CD4-positive, alpha-beta T cell treated with Interferon alpha-2 for 1 hour (primary cell): ENCODE measurements around the gene PARD3B.
A peak's percentile ranks its signal among the peaks of the same experiment; 100 is the strongest.

Experiments
- DNase-seq, 2 donors: peaks; one replicate each; pipeline ENCODE4 v3.0.0-alpha.2; 2020 to 2022

PARD3B gene, protein sequence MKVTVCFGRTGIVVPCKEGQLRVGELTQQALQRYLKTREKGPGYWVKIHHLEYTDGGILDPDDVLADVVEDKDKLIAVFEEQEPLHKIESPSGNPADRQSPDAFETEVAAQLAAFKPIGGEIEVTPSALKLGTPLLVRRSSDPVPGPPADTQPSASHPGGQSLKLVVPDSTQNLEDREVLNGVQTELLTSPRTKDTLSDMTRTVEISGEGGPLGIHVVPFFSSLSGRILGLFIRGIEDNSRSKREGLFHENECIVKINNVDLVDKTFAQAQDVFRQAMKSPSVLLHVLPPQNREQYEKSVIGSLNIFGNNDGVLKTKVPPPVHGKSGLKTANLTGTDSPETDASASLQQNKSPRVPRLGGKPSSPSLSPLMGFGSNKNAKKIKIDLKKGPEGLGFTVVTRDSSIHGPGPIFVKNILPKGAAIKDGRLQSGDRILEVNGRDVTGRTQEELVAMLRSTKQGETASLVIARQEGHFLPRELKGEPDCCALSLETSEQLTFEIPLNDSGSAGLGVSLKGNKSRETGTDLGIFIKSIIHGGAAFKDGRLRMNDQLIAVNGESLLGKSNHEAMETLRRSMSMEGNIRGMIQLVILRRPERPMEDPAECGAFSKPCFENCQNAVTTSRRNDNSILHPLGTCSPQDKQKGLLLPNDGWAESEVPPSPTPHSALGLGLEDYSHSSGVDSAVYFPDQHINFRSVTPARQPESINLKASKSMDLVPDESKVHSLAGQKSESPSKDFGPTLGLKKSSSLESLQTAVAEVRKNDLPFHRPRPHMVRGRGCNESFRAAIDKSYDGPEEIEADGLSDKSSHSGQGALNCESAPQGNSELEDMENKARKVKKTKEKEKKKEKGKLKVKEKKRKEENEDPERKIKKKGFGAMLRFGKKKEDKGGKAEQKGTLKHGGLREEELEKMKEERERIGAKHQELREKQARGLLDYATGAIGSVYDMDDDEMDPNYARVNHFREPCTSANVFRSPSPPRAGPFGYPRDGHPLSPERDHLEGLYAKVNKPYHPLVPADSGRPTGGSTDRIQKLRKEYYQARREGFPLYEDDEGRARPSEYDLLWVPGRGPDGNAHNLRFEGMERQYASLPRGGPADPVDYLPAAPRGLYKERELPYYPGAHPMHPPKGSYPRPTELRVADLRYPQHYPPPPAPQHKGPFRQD (N-terminal part only)

GRCh38 chr2:204544961-204545860 lies at the start of gene PARD3B:
TSS of gene PARD3B (plus strand) at chr2:204545475. CDS start at chr2:204546000, 525 bp downstream.
- DNase-seq, result peak in 1 of 2 donors; percentile 4

- no peak for DNase-seq
Measured at GRCh38 chr2:204496779-204497178, 48.5 kb upstream of the PARD3B start.

- DNase-seq, result no peak
Measured at GRCh38 chr2:204497855-204498254, 47.4 kb upstream of the PARD3B start.

DNA sequence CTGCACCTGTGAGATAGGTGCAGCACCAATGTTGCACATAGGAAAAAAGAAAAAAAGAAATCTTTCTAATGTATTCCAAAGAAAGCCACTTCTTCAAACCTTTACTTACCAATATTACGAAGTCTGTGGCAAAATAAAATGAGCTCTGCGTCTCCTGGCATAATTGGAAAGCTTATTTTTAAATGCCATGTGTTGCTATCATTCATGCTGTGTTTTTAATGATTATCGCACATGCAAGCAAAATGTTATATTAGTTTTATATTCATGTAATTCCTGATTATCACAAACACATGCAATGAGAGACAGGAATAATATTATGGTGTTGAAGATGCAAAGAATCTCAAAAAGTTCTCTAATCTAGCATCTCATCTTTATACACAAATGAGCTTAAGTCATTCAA lies 47.0 kb upstream of the PARD3B start:
- DNase-seq, result no peak

GRCh38 chr2:204503869-204504268 lies 41.4 kb upstream of the PARD3B start:
- no peak for DNase-seq

DNA sequence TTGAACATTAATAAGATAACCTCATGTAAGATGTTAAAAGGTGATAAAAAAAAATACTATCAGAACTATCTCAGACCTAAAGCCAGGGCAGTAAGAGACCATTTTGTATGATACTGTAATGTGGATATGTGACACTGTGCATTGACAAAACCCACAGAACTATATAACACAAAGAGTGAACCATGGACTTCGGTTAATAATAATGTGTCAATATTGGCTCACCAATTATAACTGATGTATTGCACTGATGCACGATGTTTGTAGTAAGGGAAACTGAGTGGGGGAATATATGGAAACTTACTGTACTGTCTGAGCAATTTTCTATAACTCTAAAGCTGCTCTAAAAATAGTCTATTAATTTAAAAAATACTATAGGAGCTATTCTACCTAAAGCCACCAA lies 40.7 kb upstream of the PARD3B start:
- no peak for DNase-seq

GRCh38 chr2:204505488-204505887 lies 39.8 kb upstream of the PARD3B start:
- no peak for DNase-seq

GRCh38 chr2:204505946-204506345 lies 39.3 kb upstream of the PARD3B start:
- DNase-seq, result no peak

DNA sequence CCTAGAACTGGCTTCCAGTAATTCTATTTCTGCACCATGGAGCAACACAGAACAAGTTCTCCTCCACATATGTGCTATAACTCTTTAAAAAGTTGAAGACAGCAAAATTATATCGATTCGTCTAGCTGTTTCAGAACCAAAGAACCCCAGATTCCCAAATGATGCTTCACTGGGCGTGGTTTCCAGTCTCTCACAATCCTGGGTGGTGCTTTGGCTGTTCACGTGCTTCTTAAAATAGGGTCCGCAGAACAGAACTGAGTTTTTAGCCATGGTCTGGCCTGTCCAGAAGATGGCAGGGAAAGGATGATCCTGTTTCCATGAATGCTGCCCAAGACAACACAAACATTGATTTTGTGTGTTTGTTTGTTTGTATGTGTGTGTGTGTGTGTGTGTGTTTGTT lies 37.6 kb upstream of the PARD3B start:
- no peak for DNase-seq

GRCh38 chr2:204510709-204511420 lies 34.4 kb upstream of the PARD3B start:
- DNase-seq, result no peak

GRCh38 chr2:204514439-204514838 lies 30.8 kb upstream of the PARD3B start:
- DNase-seq, result no peak

DNA sequence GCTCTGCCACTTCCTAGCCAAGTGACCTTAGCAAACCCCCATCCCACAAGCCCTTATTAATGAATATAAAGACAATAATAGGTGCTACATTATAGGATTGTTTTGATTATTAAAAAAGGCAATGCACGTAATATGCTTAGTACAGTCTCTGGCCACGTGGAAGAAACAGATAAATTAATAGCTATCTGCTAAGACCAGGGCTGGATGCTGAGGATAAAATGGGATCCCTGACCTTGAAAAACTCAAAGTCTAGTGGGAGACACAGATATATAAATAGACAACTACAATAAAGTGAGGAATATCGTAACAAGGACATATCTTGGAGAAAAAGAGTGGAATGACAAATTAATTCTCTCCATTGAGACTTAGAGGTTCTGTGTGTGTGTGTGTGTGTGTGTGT lies 29.9 kb upstream of the PARD3B start:
- no peak for DNase-seq

DNA sequence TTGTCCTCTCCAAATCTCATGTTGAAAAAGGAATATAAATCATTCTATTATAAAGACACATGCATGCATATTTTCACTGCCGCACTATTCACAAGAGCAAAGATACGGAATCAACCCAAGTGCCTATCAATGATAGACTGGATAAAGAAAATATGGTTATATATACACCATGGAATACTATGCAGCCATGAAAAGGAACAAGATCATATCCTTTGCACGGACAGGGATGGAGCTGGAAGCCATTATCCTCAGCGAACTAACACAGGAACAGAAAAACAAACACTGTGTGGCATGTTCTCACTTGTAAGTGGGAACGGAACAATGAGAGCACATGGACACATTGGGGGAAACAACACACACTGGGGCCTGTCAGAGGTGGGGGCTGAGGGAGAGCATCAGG lies 28.1 kb upstream of the PARD3B start:
- no peak for DNase-seq

- no peak for DNase-seq
Measured at GRCh38 chr2:204529795-204530463, 15.3 kb upstream of the PARD3B start.

DNA sequence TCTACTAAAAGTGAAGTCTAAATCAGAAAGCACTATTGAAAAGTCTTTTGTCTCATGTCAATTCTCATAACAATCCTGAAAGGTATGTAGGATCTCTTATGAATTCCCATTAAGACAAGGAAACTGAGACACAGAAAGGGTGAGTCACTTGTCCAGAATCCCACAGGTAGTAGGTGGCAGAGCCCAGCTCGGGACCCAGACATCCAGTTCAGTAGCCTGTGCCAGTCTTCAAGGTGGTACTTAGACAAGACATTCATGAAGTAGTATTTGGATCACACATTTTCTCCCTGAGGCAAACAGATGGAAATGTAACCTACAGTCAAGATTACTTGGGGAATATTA lies 14.8 kb upstream of the PARD3B start:
- DNase-seq, result no peak

DNA sequence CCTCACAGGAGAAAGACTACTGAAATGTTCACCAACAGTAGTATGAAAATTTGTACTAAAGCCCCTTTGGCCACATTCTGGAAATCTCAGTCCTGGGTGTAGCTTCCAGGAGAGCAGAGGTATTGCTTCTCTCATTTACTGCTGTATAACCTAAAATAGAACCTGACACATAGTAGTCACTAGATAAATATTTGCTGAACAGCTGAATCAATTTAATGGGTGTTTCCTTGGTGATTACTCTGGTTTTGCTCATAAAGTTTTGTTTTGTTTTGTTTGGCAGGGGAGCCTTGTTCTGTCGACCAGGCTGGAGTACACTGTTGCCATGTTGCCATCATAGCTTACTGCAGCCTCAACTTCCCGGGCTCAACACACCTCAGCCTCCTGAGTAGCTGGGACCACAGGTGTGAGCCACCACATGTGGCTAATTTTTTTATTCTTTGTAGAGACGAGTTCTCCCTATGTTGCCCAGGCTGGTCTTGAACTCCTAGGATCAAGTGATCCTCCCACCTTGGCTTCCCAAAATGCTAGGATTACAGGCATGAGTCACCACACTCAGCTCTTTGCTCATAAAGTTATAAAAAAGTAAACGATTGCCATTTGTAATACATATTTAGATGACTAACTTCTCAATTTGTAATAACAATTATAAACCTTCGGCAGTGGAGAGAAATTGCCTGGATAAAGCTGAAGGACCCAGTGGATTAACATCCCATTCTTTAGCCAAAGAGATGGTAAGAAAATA lies 11.5 kb upstream of the PARD3B start:
- no peak for DNase-seq

- no peak for DNase-seq
Measured at GRCh38 chr2:204535356-204535755, 9.9 kb upstream of the PARD3B start.

GRCh38 chr2:204535764-204536163 lies 9.5 kb upstream of the PARD3B start:
- DNase-seq, result no peak

DNA sequence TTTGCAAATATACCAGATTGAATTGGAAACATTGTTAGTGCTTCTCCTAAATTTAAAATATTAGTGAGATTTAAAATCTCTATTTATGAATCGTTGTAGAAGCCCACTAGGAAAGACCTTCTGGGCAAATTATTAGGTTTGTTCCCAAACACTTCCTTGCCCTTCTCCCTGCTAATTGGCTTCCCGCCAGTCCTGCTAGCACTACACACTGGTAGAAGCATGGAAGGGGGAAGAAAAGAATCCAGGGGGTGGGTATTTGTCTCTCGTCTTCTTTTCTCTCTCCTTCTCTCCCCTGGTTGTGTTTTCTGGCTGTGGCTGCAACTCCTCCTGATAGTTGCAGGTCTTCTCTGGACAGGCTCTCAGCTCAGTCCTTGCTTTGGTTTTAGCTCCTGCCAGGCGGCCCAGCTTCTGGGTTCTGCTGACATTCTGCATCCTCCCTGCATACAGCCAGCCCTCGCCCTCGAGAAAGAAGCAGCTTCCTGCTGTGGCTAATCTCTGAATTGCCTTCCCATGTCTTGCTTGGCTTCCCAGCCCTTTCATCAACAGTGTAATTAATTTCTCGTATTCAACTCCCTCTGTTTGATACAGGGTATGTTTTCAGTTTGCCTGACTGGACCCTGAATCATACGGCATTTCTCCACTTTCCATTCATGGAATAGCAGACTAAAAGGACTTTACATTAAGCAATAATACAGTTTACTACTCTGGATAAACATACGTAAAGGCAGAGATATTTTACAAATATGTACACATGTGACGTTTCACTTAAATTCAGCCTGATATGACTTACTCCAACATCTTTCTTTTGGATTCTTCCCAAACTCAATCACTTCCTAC lies 6.9 kb upstream of the PARD3B start:
- no peak for DNase-seq

DNA sequence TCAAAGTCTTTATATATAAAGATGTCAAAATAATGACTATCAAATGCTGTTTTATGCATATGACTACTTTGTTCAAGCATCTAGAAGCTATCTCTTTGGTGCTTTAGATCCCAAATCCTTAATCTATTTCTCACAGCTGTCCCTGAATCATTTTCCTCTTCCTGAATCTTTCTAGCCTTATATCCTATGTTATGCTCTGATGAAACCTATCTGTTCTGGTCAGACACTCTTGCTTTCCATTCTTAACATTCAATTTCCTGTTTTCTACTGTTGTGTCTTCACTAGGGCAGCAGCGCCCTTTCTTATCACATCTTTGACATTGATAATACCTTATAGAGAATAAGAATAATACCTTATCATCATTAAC lies 6.3 kb upstream of the PARD3B start:
- no peak for DNase-seq
